Activated CD4-positive, alpha-beta T cell treated with anti-CD3 and anti-CD28 coated beads, Interleukin-2, amount 10 ng/mL, durations not matched to agents 24 days and 14 days (primary cell): ENCODE results near the gene ZNF384. TPM values are rescaled to one million over a fixed set of nuclear protein-coding genes. Genes with fewer than 3 reads are reported as not detected.
"Not testable (repeated sequence)": the region's sequence is repeated elsewhere in the genome, so short reads cannot be mapped to it uniquely, and the experiment has no call there.

ENCODE experiments used
- DNase-seq: peaks from one replicate; pipeline ENCODE4 v3.0.0; 2022
- H3K27ac Mint-ChIP-seq: one replicate; pipeline ENCODE4 v1.8.0; 2022; ENCODE audit warnings: mild to moderate bottlenecking, mixed read lengths
- H3K27me3 Mint-ChIP-seq: one replicate; pipeline ENCODE4 v1.8.0; 2022; ENCODE audit warnings: mixed read lengths
- H3K36me3 Mint-ChIP-seq: one replicate; pipeline ENCODE4 v1.8.0; 2022; ENCODE audit warnings: low read depth, mild to moderate bottlenecking, mixed read lengths
- H3K4me1 Mint-ChIP-seq: one replicate; pipeline ENCODE4 v1.8.0; 2021; ENCODE audit warnings: mixed read lengths
- H3K4me3 Mint-ChIP-seq: one replicate; pipeline ENCODE4 v1.8.0; 2022; ENCODE audit warnings: mild to moderate bottlenecking, moderate library complexity, mixed read lengths
- H3K9me3 Mint-ChIP-seq: one replicate; pipeline ENCODE4 v1.8.0; 2021; ENCODE audit warnings: mixed read lengths
- intact Hi-C: fragments of 100-400 bp; cut with micrococcal nuclease; formaldehyde crosslinking; loops from one replicate; pipeline ENCODE4 v1.15.1; 2023
- total RNA-seq: library from RNA; stranded (reverse); gene quantifications from 2 replicates; pipeline ENCODE4 v1.2.3, GENCODE V29; 2022

ZNF384 gene
- total RNA-seq, 1 donor from 2014 or later = 84.4 TPM

DNA sequence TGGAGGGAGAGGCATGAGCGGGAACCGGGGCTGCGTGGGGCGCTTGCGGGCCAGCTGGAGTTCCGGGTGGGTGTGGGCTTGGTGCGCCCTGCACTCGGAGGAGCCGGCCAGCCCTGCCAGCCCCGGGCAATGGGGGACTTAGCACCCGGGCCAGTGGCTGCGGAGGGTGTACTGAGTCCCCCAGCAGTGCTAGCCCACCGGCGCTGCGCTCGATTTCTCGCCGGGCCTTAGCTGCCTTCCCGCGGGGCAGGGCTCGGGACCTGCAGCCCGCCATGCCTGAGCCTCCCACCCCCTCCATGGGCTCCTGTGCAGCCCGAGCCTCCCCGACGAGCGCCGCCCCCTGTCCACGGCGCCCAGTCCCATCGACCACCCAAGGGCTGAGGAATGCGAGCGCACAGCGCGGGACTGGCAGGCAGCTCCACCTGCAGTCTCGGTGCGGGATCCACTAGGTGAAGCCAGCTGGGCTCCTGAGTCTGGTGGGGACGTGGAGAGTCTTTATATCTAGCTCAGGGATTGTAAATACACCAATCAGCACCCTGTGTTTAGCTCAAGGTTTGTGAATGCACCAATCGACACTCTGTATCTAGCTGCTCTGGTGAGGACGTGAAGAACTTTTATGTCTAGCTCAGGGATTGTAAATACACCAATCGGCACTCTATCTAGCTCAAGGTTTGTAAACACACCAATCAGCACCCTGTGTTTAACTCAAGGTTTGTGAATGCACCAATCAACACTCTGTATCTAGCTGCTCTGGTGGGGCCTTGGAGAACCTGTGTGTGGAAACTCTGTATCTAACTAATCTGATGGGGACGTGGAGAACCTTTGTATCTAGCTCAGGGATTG is 27.1 kb upstream of the ZNF384 start:
- H3K4me3 Mint-ChIP-seq = not testable (repeated sequence)

DNA sequence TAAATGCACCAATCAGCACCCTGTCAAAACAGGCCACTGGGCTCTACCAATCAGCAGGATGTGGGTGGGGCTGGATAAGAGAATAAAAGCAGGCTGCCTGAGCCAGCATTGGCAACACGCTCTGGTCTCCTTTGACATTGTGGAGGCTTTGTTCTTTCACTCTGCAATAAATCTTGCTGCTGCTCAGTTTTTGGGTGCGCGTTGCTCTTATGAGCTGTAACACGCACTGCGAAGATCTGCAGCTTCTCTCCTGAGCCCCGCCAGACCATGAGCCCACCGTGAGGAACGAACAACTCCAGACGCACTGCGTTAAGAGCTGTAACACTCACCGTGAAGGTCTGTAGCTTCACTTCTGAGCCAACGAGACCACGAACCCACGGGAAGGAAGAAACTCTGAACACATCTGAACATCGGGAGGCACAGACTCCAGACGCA is 19.8 kb upstream of the ZNF384 start:
- Mint-ChIP-seq H3K4me1 (peaks cover 5% of the 10 kb centered on the region), H3K4me3 (no peak overlapping the region)

More for the DNA sequence above, 27.1 kb upstream of the ZNF384 start:
- H3K4me1 Mint-ChIP-seq, H3K27ac Mint-ChIP-seq, H3K9me3 Mint-ChIP-seq, intact Hi-C loops, H3K27me3 Mint-ChIP-seq, DNase-seq, H3K36me3 Mint-ChIP-seq: not testable (repeated sequence)

GRCh38 chr12:6708351-6708750 is 19.2 kb upstream of the ZNF384 start:
- H3K4me3 Mint-ChIP-seq, H3K9me3 Mint-ChIP-seq, H3K27ac Mint-ChIP-seq, H3K36me3 Mint-ChIP-seq, H3K4me1 Mint-ChIP-seq, intact Hi-C loops, DNase-seq: not testable (repeated sequence)
- H3K27me3 Mint-ChIP-seq = peaks cover 20% of the 10 kb centered on the region

More for the DNA sequence above, 19.8 kb upstream of the ZNF384 start:
- intact Hi-C loops = no loop called here
- Mint-ChIP-seq H3K27me3 (peaks cover 15% of the 10 kb centered on the region), H3K9me3 (no peaks in the 10 kb centered on the region), H3K36me3 (no peaks in the 10 kb centered on the region), H3K27ac (peak overlapping the region; percentile 59)
- DNase-seq = no peak

DNA sequence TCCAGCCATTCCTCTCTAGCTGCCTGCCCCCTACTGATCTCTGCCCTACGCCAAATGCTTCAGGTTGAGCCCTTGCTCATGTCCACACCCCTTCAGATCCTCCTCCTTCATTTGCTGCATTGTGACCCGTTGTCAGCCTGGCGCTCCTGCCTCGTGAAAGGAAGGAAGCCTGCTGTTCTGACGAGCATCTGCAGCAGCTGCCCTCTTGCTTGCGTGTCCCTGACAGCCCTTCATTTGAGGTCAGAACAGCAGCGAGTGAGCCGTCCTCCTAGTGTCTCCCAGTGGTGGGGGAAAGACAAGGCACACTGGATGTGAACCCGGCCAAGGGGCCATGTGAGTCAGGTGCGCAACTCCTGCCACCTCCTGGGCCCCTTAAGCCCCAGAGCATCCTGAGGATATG is 14.5 kb upstream of the ZNF384 start:
- Mint-ChIP-seq H3K27me3 (peaks cover 53% of the 10 kb centered on the region), H3K9me3 (no peaks in the 10 kb centered on the region), H3K4me3 (no peak overlapping the region), H3K4me1 (peaks cover 17% of the 10 kb centered on the region), H3K36me3 (no peaks in the 10 kb centered on the region), H3K27ac (no peak overlapping the region)
- DNase-seq = no peak
- intact Hi-C loops = no loop called here

- peaks cover 67% of the 10 kb centered on the region for H3K27me3 Mint-ChIP-seq
- peaks cover 20% of the 10 kb centered on the region for H3K4me1 Mint-ChIP-seq
- H3K36me3 Mint-ChIP-seq = no peaks in the 10 kb centered on the region
- no peak for DNase-seq
- H3K27ac Mint-ChIP-seq = no peak overlapping the region
- peak overlapping the region; percentile 76 for H3K4me3 Mint-ChIP-seq
- intact Hi-C loops = no loop called here
- no peaks in the 10 kb centered on the region for H3K9me3 Mint-ChIP-seq
Observed at GRCh38 chr12:6701078-6701768, 12.0 kb upstream of the ZNF384 start.

DNA sequence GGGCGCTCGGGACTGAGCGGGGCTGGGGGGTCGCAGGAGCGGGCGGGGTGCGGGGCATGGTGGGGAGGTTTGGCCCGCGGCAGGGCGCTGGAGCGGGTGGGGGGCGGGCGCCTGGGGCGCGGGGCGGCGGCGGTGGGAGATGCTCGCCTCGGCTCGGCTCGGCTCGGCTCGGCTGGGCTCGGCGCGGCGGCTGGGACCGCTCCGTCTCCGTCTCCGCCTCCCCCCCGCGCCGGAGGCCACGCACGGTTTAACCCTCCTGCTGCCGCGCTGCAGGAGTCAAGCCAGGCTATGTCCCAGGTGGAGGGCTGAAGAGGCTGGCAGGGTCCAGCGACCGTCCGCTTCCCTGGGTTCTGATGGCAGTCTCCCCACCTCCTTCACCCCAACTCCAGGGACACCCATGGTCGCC is 11.5 kb upstream of the ZNF384 start, which contains the start of gene PIANP:
PIANP (minus strand) TSS at position 170 of the 406 bp plus-strand sequence. CDS start 2,754 bp downstream, outside the sequence.
- Mint-ChIP-seq H3K27me3 (peaks cover 70% of the 10 kb centered on the region), H3K4me3 (peak within 1 kb of the TSS; percentile 76), H3K4me1 (peaks cover 20% of the 10 kb centered on the region), H3K36me3 (no peaks in the 10 kb centered on the region), H3K9me3 (no peaks in the 10 kb centered on the region), H3K27ac (no peak within 1 kb of the TSS)
- intact Hi-C loops = no loop called here
- peak; percentile 87 for DNase-seq

DNA sequence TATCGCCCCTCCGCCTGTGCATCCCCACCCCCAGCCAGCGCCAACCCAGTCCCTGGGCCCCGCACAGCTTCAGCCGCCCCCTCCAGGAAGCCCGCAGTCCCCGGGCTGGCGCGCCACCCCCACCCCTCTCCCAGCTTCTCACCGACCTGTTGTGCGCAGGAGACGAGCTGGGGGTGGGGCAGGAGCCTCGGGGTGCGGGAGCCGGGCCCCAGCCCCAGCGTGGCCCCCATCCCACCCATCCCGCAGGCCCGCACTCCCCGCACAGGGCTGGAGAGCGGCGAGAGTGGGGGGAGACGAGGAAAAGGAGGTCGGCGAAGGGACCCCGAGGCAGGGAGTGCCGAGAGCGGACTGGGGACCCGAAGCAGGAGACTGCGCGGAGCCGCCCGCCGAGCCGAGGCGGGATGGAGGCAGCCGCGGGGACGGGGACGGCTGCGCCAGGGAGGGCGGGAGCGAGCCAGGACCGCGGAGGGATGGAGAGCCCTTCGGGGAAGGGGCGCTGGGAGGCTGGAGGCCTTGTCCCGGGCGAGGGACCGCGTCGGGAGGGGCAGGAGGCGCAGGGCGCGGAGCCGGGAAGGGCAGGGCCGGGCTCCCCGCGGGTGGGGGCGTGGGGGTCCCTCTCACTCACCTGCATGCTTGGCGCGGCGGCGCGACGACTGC is 10.9 kb upstream of the ZNF384 start:
- DNase-seq = no peak
- Mint-ChIP-seq H3K27me3 (peaks cover 68% of the 10 kb centered on the region), H3K9me3 (no peaks in the 10 kb centered on the region), H3K36me3 (no peaks in the 10 kb centered on the region), H3K27ac (no peak overlapping the region), H3K4me3 (peak overlapping the region; percentile 70), H3K4me1 (peaks cover 20% of the 10 kb centered on the region)
- intact Hi-C loops = no loop called here

DNA sequence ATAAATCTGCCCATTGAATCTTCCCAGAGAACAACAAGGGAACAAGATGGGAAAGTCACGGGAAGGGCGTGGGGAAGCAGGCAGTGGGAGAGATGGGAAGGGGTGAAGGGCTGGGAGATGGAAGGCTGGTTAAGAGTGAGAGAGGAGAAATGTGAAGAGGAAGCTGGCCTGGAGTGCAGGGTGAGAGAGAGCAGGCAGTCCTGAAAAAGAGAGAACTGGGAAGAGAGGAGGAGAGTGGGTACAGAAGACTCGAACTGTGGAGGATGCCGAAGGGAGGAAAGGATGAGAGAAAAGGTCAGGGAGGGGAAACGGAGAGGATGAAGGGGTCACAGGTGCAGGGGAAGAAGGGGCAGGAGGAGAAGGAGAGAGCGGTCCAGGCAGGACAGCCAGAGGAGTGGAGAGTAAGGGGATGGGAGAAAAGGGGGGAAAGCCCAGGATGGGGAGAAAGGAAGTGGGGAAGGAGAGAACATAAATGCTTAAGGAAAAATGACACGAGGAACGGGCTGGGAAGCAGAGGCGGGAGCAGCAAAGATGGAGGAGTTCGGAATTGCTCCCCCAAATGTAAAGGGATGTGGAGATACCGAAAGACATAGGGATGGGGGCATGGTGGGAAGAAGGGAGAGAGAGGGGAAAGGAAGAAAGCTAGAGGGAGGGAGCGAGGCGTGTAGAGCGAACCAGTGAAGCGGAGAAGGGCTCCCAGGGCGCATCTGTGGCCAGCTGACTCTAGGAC is 10.2 kb upstream of the ZNF384 start:
- H3K36me3 Mint-ChIP-seq = no peaks in the 10 kb centered on the region
- no peaks in the 10 kb centered on the region for H3K9me3 Mint-ChIP-seq
- no peak for DNase-seq
- intact Hi-C loops = no loop called here
- peak overlapping the region; percentile 70 for H3K4me3 Mint-ChIP-seq
- peaks cover 64% of the 10 kb centered on the region for H3K27me3 Mint-ChIP-seq
- H3K27ac Mint-ChIP-seq = no peak overlapping the region
- H3K4me1 Mint-ChIP-seq = peaks cover 20% of the 10 kb centered on the region

DNA sequence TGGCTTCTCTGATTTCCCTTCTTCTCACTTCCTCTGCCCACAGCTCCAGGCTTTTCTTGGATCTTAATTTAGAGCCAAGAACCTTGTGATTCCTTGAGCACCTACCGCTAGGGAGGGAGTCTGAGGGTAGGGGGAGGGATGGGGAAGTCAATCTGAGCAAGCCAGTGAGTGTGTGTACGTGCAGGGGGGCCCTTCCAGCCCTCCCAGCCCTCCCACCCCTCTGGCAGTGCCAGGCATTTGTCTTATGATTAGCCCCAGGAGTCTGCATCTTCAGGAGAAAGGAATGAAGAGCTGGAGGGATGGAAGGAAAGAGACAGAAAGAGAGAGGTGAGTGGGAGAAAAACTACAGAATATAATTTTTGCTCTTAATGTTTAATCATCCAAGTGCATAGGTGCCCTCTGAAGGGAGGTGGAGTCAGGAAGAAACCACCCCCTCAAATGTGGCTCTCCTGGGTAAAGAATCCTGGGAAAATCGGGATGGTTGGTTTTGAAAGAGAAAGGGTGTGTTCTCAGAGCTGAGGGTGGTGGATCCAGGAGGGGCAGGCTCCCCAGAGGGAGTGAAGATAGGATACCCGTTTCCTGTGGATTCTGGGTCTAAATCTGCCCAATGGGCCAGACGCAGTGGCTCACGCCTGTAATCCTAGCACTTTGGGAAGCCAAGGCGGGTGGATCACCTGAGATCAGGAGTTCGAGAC is 9.3 kb upstream of the ZNF384 start:
- no peaks in the 10 kb centered on the region for H3K36me3 Mint-ChIP-seq
- H3K27ac Mint-ChIP-seq = peak overlapping the region; percentile 21
- intact Hi-C loops = no loop called here
- peaks cover 18% of the 10 kb centered on the region for H3K4me1 Mint-ChIP-seq
- no peaks in the 10 kb centered on the region for H3K9me3 Mint-ChIP-seq
- no peak for DNase-seq
- H3K4me3 Mint-ChIP-seq = no peak overlapping the region
- peaks cover 56% of the 10 kb centered on the region for H3K27me3 Mint-ChIP-seq

GRCh38 chr12:6697584-6698351 is 8.6 kb upstream of the ZNF384 start:
- no peaks in the 10 kb centered on the region for H3K9me3 Mint-ChIP-seq
- H3K27me3 Mint-ChIP-seq = peaks cover 49% of the 10 kb centered on the region
- intact Hi-C loops = no loop called here
- peak overlapping the region; percentile 21 for H3K27ac Mint-ChIP-seq
- peak; percentile 74 for DNase-seq
- H3K4me1 Mint-ChIP-seq = peaks cover 16% of the 10 kb centered on the region
- no peak overlapping the region for H3K4me3 Mint-ChIP-seq
- no peaks in the 10 kb centered on the region for H3K36me3 Mint-ChIP-seq

GRCh38 chr12:6696690-6697583 is 7.8 kb upstream of the ZNF384 start:
- Mint-ChIP-seq H3K4me3 (no peak overlapping the region), H3K4me1 (peaks cover 16% of the 10 kb centered on the region), H3K27ac (no peak overlapping the region), H3K9me3 (no peaks in the 10 kb centered on the region), H3K27me3 (peaks cover 42% of the 10 kb centered on the region), H3K36me3 (no peaks in the 10 kb centered on the region)
- intact Hi-C loops = no loop called here
- DNase-seq = no peak
